COLO829 (cell line): ENCODE data around the gene TAOK1.
A peak's percentile ranks its signal among the peaks of the same experiment; 100 is the strongest.

Experiments used
- DNase-seq: peaks from one replicate; pipeline ENCODE4 v3.0.0; 2012; ENCODE audit warnings: low spot score

Gene TAOK1

GRCh38 chr17:29379084-29379991 is 10.8 kb upstream of the TAOK1 start:
- no peak for DNase-seq

DNA sequence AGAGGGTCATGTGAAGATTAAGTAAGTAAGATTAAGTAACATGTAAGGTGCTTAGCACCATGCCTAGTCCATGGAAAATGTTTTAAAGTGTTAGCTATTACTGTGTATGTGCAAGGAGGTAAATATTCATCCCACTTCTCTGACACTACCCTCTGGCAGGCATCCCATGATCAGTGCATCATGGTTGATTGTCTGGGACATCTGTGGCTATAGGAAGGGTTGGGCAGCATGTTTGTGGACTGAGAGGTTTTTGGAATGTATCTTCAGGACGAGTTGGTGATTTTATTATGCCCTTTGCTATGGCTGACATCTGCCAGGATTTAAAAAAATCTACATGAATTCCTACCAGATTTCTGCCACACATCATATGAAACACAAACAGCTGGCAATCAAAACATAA is 6.5 kb upstream of the TAOK1 start:
- DNase-seq, result no peak

DNA sequence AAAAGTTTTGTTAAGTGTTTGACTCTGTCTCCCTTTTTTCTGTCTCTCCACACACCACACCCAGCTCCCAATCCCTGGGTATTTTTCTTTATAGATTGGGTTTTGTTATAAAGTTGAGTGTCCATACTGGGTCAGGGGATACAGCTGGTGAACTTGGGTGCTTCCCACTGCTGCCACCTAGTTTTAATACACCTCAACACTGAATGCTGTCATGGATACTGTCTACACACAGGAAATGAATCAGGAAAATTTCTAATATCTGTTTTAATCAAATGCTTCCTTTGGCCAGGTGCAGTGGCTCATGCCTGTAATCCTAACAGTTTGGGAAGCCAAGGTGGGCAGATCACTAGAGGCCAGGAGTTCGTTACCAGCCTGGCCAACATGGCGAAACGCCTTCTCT is 5.3 kb upstream of the TAOK1 start:
- no peak for DNase-seq

DNA sequence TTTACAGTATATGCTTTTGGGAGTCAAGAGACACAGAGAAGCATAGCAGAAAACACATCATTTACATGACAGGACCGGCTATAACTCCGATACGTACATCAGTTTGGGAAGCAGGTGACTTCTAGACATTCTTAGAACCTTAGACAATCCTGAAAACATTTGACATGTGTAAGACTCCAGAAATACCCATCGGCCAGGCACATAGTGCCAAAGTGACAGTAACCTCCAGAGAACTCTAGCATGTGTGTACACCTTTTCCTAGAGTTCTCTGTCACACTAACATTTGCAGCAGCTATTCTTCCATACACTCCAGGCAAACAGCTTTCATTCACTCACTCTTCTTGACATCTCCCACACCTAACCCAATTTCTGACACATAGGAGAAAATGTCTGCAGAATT is 3.4 kb upstream of the TAOK1 start:
- no peak for DNase-seq

GRCh38 chr17:29388937-29389336 is 1.2 kb upstream of the TAOK1 start:
- no peak for DNase-seq

GRCh38 chr17:29390851-29391631 is 878 bp downstream of the TAOK1 start:
- DNase-seq, result no peak

GRCh38 chr17:29393436-29393835 is 3.3 kb downstream of the TAOK1 start:
- DNase-seq, result no peak

DNA sequence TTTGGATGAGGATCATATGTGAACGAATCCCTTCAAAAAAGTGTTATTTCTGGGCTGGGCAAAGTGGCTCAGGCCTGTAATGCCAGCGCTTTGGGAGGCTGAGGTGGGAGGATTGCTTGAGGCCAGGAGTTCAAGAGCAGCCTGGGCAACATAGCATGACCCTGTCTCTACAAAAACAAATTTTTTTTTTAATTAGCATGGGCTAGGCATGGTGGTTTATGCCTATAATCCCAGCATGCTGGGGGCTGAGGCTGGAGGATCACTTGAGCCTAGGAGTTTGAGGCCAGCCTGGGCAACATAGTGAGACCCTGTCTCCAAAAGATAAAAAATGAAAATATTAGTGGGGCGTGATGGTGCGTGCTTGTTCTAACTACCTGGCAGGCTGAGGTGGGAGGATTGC is 4.6 kb downstream of the TAOK1 start:
- no peak for DNase-seq

GRCh38 chr17:29396066-29396465 is 5.9 kb downstream of the TAOK1 start:
- no peak for DNase-seq

DNA sequence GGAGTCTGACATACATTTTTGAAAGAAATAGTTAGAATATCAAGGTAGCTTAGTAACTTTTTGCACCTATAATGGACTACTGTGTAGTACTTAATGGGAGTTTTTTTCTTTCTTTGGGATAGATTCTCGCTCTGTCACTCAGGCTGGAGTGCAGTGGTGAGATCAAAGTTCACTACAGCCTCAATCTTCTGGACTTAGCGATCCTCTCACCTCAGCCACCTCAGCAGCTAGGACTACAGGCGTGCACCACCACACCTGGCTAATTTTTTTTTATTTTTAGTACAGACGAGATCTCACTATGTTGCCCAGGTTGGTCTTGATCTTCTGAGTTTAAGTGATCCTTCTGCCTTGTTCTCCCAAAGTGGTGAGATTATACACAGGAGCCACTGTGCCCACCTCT is 9.5 kb downstream of the TAOK1 start:
- no peak for DNase-seq

DNA sequence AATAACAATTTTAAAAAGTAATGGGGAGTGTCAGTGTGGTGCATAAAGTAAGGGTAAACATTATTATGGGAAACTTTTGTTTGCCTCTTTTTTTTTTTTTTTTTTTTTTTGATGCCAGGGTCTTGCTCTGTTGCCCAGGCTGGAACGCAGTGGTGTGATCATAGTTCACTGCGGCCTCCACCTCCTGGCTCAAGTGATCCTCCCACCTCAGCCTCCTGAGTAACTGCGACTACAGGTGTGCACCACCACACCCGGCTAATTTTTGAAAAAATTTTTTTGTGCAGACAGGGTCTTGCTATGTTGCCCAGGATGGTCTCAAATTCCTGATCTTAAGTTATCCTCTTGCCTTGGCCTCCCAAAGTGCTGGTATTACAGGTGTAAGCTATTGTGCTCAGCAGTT is 10.7 kb downstream of the TAOK1 start:
- no peak for DNase-seq

- DNase-seq, result no peak
Observed at GRCh38 chr17:29401258-29401657, 11.1 kb downstream of the TAOK1 start.

DNA sequence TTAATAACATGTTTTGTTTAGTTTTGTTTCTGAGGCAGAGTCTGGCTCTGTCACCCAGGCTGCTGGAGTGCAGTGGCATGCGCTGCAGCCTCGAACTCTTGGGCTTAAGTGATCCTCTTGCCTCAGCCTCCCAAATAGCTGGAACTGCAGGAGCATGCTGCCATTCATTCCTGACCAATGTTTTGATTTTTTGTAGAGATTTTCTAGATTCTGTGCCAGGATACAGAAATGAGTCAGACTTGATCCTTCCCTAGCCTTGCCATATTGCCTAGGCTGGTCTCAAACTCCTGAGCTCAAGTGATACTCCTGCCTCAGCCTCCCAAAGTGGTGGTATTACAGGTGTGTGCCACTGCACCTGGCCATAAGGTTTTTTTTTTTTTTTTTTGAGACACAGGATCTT is 17.7 kb downstream of the TAOK1 start:
- no peak for DNase-seq

- no peak for DNase-seq
Observed at GRCh38 chr17:29409963-29410362, 19.8 kb downstream of the TAOK1 start.

DNA sequence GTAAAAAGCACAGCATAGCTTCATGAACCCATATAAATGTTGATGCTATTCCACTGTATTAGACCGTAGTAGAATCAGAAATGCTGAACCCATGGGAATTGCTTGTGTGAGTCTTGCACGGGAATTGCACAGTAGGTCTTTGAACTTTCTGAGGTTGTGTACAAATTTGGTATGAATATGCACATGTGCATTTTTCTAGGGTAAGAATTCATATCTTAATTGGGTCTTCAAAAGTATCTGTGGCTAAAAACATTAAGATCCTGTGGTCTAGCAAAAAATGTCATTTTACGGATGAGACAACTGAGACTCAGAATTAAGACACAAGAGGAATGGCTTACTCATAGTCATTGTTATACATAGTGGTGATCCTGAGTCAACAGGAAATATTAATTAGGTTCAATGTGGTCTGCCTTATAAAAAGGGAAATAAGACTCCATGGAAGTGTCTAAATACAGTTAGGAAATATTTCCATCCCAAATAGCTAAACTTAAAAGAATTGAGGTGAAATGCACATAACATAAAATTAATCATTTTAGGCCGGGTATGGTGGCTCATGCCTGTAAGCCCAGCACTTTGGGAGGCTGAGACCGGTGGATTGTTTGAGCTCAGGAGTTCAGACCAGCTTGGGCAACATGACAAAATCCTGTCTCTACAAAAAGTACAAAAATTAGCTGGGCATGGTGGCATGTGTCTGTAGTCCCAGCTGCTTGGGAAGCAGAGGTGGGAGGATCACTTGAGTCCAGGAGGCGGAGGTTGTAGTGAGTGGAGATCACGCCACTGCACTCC is 22.8 kb downstream of the TAOK1 start:
- peak; percentile 56 for DNase-seq

DNA sequence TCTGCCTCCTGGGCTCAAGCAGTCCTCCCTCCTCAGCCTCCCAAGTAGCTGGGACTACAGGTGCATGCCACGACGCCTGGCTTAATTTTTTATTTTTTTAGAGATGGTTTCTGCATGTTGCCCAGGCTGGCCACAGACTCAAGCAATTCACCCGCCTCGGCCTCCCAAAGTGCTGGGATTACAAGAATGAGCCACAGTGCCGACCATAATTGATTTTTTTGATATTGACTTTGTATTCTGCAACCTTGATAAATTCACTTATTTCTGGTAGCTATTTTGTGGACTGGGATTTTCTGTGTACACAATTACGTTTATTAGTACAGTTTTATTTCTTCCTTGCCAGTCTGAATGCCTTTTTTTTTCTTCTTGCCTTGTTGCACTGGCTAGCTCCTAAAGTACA is 30.0 kb downstream of the TAOK1 start:
- DNase-seq, result no peak

GRCh38 chr17:29430275-29430674 is 40.1 kb downstream of the TAOK1 start:
- no peak for DNase-seq

GRCh38 chr17:29433541-29433940 is 43.4 kb downstream of the TAOK1 start:
- DNase-seq, result no peak

- no peak for DNase-seq
Observed at GRCh38 chr17:29434550-29434949, 44.4 kb downstream of the TAOK1 start.

GRCh38 chr17:29442451-29442850 is 52.3 kb downstream of the TAOK1 start:
- DNase-seq, result no peak

DNA sequence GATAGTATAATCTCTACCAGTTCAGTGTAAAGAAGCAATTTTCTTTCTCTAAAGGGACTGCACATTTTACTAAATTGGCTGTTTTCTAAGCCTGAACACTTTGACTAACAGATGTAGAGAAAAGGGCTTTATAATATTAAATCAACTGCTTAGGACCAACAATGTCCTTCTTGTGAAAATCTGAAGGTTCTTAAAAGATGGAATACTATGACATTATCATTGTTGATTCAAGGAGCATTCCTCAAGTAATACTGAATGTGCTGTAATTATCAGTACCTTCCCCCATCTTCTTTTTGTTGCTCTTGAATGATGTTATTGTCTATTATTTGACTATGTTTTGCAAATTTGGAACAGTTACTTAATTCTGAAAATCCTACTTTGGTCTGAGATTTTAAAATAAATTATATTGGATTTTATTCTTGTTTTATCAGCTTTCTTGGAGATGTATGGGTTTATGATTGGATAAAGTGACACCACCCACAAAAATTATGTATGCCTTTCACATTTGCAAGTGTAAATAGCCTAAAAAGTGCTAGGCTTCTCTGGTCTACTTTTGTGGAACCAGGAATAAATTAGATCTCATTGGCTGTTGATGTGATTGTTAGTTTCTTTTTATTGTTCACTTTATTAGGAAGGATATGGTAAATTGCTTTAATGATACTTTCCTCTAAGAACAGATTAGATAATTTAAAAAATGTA is 53.0 kb downstream of the TAOK1 start:
- DNase-seq, result peak; percentile 51

DNA sequence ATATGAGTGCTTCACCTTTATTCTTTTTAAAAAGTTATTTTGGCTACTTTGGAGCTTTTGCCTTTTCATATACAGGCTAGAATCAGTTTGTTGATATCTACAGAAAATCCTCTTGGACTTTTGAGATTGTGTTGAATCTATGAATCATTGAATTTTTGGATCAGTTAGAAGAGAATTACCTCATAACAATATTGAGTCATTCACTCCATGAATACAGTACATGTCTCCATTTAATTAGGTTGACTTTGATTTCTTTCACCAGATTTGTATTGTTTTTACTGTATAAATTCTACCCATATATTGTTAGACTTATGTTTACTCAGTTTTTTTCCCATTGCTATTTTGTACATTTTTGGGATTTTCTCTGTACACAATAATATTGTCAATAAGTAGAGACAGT is 54.4 kb downstream of the TAOK1 start:
- no peak for DNase-seq
